Smooth muscle cell of the pulmonary artery (primary cell): ENCODE results near the gene TDRD1. TPM values are rescaled to one million over a fixed set of nuclear protein-coding genes. Genes with fewer than 3 reads are reported as not detected.

Source experiments
- total RNA-seq: library from RNA; depleted of rRNA; stranded (reverse); fragments of >200 nt; gene quantifications from 2 replicates; pipeline ENCODE4 v1.2.3, GENCODE V29; 2014

TDRD1 gene, protein sequence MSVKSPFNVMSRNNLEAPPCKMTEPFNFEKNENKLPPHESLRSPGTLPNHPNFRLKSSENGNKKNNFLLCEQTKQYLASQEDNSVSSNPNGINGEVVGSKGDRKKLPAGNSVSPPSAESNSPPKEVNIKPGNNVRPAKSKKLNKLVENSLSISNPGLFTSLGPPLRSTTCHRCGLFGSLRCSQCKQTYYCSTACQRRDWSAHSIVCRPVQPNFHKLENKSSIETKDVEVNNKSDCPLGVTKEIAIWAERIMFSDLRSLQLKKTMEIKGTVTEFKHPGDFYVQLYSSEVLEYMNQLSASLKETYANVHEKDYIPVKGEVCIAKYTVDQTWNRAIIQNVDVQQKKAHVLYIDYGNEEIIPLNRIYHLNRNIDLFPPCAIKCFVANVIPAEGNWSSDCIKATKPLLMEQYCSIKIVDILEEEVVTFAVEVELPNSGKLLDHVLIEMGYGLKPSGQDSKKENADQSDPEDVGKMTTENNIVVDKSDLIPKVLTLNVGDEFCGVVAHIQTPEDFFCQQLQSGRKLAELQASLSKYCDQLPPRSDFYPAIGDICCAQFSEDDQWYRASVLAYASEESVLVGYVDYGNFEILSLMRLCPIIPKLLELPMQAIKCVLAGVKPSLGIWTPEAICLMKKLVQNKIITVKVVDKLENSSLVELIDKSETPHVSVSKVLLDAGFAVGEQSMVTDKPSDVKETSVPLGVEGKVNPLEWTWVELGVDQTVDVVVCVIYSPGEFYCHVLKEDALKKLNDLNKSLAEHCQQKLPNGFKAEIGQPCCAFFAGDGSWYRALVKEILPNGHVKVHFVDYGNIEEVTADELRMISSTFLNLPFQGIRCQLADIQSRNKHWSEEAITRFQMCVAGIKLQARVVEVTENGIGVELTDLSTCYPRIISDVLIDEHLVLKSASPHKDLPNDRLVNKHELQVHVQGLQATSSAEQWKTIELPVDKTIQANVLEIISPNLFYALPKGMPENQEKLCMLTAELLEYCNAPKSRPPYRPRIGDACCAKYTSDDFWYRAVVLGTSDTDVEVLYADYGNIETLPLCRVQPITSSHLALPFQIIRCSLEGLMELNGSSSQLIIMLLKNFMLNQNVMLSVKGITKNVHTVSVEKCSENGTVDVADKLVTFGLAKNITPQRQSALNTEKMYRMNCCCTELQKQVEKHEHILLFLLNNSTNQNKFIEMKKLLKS
- total RNA-seq, result 0.13 and 1.2 TPM in 2 replicates

GRCh38 chr10:114179148-114179547 is at the start of gene TDRD1:
TSS of gene TDRD1 (plus strand) at chr10:114179353. CDS start at chr10:114187832, 8,479 bp downstream.

GRCh38 chr10:114173921-114174694 is 5.0 kb upstream of the TDRD1 start, which contains the start of gene CCDC186:
TSS of gene CCDC186 (minus strand) at chr10:114174203. CDS start at chr10:114163268, 10,935 bp downstream.

GRCh38 chr10:114239117-114239993 is 60.2 kb downstream of the TDRD1 start, which contains the start of gene VWA2:
TSS of gene VWA2 (plus strand) at chr10:114239254. CDS start at chr10:114248714, 9,460 bp downstream.

Other genes with a start within 250 kb of the TDRD1 start
- gene ADRB1, start 135.5 kb upstream of the TDRD1 start, total RNA-seq, result not detected in 2 replicates
- 10.7 and 15.5 TPM in 2 replicates for gene CCDC186, start 5.2 kb upstream of the TDRD1 start, total RNA-seq
- not detected in 2 replicates for gene VWA2, start 59.9 kb downstream of the TDRD1 start, total RNA-seq
- gene AFAP1L2, start 225.1 kb downstream of the TDRD1 start, total RNA-seq, result 0.17 and 1.2 TPM in 2 replicates